ENCODE results near the gene EXOC3.

DNA sequence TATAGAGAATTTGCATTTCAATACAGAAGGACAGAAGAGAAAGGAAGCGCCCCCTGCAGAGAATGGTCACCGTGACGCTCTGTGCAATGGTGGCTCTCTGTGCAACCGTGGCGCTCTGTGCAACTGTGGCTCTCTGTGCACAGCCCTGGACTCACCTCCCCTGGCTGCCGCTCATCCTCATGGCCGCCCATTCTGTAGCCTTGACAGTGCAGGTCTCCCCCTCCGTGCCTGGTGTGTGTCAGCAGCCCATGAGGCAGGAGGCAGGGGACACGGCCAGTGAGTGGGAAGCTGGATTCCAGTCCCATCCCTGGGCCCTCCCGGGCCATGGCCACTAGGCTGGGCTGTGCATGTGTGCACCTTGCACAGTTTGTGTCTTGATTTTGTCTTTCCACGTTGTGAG, 12.0 kb downstream of the EXOC3 start:
- TF ChIP-seq HDAC6 (IDR thresholded peaks at IDR 0.05; ENCODE audit: low read depth, low read length) (no peak), SP1 (IDR thresholded peaks at IDR 0.05; ENCODE audit: low read depth, low read length) (no peak), POLR2AphosphoS5 (IDR thresholded peaks at IDR 0.05; ENCODE audit: low read depth, low read length) (no peak)
- TF ChIP-seq, protein P1, sequence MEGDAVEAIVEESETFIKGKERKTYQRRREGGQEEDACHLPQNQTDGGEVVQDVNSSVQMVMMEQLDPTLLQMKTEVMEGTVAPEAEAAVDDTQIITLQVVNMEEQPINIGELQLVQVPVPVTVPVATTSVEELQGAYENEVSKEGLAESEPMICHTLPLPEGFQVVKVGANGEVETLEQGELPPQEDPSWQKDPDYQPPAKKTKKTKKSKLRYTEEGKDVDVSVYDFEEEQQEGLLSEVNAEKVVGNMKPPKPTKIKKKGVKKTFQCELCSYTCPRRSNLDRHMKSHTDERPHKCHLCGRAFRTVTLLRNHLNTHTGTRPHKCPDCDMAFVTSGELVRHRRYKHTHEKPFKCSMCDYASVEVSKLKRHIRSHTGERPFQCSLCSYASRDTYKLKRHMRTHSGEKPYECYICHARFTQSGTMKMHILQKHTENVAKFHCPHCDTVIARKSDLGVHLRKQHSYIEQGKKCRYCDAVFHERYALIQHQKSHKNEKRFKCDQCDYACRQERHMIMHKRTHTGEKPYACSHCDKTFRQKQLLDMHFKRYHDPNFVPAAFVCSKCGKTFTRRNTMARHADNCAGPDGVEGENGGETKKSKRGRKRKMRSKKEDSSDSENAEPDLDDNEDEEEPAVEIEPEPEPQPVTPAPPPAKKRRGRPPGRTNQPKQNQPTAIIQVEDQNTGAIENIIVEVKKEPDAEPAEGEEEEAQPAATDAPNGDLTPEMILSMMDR (IDR thresholded peaks at IDR 0.05; ENCODE audit: control extremely low read depth in 1 of 3, insufficient read depth in 1 of 3, low read depth in 1 of 3, low read length in 3 of 3), result no peak
